Measurements from ENCODE around the gene SLC27A4.

SLC27A4 gene

DNA sequence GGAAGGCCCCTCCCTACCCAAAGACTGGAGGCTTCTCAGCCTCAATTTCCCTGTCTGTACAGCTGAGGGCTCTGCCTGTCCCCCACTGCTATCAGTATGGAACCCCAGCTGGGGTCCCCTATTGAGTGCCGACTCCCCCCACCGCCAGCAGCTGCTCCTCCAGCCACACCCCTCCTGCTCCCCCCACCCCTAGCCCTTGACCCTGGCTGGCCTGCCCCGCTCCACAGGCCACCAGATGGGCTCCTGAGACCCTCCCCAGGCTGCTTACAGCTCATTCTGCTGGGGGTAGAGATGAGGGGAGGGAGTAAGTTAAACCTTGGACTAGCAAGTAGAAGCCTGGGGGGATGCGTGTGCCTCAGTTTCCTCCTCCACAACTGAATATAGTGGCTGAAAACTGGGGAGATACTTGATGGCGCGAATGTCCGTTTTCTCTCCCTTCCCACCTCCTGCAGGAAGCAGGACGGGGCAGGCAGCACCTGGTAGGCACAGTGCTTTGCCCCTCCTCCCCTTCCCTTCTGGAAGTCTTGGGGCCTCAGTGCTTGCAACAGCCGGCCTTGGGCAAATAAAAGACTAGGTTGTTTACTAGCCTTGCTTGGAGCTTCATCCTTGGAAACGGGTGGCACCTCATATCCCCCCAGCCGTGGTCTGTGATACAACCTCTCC, 50.0 kb downstream of the SLC27A4 start:
- DNase-seq (ENCODE audit: low read depth in 1 of 2, low spot score in 1 of 2): no peak

DNA sequence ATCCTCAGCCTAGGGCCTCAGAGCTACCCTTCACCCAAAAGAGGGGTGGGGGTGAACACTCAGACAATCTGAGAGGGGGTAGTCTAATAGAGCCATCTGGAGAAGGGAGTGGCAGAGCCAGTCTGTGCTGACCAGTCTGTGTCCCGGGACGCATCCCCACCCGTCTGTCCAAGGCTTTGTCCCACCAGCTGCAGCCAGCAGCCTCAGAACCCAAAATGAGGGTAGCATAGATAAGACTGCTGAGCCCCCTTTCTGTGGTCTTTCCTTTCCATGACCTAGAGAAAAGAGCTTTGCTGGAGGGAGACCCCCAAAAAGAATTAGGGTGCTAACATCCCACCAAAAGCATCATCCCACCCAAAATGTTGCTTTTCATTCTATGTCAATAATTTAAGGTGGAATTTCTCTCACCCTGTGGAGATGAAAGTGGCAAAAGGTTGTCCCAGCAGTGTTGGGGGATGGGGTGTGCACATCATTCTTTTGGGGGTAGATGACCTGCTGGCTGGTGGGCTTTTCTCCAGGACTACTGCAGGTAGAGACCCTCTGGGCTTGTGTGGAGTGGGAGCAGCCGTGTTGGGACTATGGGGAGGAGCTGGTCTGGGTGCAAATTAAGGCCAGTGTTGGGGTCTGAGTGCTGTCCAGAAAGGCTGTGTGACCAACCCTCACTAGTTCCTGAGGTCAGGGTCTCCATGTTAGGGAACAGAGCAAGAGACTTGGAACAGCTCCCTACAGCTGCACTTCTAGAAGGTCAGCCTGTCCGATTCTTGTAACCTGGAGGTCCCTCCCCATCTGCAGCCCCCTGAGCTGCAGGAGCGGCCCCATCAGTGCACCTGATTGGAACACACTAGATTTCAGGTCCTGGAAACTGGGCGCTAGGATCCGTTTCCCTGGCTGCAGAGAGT, 50.7 kb downstream of the SLC27A4 start:
- no peak for DNase-seq (ENCODE audit: low read depth in 1 of 2, low spot score in 1 of 2)

DNA sequence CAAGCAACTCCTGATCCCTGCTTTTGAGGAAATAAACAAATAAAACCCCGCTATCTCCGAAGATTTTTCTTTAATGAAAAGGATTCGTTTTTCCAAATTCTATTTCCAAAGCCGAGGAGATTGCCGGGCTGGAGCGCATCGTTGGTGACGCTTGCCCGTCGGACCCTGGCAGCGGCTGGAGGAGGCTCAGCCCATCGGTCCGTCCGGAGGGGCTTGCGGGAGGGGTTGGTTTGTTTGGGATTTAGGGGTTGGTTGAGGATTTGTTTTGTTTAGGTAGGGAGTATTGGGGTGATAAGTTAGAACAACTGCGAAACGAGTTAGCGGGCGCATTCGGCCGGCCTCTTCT, 51.6 kb downstream of the SLC27A4 start:
- no peak for DNase-seq (ENCODE audit: low read depth in 1 of 2, low spot score in 1 of 2)

DNA sequence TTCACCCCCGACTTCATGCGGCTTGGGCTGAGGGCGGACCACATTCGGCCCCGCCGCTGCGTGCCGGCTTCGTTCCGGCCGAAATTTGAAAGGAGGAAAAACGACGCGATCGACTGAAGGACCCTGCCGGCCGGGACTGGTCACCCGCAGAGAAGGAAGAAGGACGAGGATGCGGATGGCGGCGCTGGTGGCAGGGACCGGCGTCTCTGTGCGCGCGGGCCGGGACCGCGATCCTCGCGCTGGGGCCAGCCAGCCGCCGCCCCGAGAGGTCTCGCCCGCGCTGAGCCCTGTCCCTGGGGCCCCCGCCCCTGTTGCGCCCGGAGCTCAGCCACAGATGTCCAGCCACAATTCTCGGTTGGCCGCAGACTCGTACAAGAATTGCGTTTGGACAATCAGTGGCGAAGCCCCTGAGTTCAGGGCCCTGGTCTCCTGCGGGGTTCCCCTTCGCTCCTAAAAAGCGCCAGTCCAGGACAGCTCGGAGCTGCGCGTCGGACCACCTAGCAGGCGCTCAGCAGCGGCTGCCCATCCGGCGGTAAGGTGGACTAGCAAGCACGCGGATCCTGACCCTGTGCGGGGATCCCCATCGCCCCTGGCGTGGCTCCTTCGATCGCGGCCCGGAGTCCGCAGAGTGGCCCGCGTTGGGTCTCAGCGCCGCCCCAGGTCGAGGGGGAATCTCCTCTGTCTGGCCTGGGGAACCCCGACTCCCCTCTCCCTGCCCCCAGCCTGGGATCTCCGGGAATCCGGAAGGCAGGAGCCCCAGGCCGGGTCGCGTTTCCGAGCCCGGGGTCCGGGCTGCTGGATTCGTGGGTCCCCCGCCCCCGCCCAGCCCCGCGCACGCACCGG, 52.2 kb downstream of the SLC27A4 start:
- no peak for DNase-seq (ENCODE audit: low read depth in 1 of 2, low spot score in 1 of 2)

DNA sequence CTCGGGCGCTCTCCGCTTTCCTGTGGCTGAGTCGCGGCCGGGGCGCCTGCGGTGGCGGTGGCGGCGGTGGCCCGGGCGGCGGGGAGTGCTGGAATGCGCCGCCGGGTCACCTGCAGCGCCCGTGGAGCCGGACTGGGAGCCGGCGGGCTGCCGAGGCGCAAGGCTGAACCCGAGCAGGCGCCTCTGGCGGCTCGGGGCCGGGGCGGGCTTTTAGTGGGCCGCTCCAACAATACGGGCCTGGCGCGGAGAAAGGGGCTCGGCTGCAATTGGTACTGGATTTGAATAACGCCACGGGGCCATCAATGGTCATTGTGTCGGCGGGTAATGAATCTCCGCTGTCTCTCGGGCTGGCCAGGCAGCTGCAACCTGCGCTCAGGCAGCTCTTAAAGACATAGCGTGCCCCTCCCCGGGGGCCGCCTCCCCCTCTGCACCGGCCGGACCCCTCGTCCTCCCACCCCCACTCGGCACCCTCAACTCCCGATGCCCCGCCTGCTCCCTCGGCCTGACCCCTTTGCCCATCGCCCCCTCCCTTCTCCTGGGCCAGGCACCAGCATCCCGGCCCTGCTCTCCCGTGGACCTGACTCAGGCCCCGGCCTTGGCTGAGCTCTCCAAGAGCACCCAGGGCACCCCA, 52.9 kb downstream of the SLC27A4 start:
- no peak for DNase-seq (ENCODE audit: low read depth in 1 of 2, low spot score in 1 of 2)

- no peak for DNase-seq (ENCODE audit: low read depth in 1 of 2, low spot score in 1 of 2)
Measured at GRCh38 chr9:128393970-128394369, 53.6 kb downstream of the SLC27A4 start.

DNA sequence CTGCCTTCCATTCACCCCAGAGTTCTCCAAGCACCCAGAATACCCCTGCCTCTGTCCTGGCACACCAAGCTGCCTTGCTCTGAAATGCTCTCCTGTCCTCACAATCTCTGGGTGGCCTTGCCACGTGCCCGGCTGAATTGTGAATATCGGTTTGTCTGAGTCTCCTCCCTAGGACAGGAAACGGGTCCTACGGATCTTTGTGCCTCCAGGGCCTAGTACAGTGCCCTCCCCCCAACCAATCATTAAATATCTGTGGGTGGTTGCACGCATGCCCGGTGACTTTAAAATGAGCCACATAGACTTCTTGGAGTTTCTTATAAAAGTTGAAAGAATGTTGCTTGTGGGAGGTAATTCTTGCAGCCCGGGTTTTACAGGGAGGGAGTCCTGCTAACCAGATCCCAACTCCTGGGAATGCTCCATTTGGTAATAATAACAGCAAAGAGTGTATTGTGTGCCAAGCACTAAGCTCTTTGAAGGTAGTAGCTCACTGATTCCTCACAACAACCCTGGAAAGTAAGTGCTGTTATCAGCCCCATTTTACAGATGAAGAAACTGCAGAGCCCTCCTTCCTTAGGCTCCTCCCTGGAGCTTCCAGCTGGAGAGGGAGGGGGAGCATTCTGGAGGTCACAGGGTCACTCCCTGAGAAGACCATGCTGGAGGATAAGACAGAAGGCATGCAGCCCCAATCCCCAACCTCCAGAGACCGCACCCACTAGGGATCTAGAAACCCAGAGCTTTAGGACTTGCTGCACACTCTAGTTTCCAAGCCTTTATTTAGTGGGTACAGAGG, 54.2 kb downstream of the SLC27A4 start:
- no peak for DNase-seq (ENCODE audit: low read depth in 1 of 2, low spot score in 1 of 2)

DNA sequence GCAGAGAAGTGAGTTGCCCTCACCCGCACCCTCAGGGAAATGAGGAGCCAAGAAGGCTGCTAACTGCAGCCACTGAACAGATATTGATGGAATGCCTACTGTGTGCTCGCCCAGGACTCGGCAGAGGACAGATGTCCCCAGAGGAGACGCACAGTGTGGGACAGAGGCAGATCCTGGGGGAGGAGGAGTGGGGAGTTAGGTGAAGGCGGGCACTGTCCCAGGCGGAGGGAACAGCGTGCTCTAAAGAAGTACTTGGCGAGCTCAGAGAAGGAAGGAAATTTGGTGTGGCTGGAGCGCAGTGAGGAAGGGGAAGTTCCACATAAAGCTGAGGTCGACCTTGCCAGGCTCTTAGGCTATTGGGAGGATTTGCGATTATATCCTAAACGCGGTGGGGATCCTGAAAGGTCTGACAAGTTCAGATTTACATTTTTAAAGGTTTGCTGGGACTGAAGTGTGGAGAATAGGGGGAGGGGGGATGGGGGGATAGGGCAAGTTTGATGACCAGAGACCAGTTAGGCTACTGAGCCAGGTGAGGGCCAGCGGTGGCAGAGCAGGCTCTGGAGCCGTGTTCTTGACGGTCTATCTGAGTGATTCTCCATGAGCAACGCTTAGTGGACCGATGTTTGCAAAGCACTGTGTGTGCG, 56.8 kb downstream of the SLC27A4 start:
- DNase-seq (ENCODE audit: low read depth in 1 of 2, low spot score in 1 of 2): no peak

DNA sequence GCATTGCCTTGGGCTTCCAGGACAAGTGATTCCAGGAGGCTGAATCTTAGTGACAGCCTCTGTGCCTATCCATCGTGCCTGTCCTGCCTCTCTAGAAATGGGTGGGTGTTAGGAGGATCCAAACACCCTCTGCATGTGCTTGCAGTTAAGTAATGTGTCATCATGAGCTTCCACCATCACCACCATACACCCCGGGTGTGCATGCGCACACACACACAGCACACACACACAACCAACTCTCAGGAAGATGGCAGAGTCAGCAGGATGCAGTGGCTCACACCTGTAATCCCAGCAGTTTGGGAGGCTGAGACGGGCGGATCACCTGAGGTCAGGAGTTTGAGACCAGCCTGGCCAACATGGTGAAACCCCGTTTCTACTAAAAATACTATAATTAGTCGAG, 57.5 kb downstream of the SLC27A4 start:
- DNase-seq (ENCODE audit: low read depth in 1 of 2, low spot score in 1 of 2): no peak

DNA sequence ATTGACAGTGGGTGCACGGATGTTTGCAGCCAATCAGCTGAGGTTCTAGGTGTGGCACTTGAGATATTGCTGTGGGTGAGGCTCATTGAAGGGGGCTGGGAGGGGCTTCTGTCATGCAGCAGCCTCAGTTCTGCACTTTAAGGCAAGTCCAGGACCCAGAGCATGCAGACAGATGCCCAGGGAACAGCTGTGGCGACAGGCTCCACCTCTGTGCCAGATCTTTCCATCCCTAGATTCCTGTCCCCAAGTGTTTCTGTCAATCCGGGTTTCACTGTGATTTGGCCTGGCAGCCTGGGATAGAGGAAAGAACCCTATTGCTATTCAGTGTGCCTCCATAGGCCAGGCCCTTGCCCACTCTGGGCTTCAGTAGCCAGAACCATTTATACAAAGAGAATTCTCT, 59.5 kb downstream of the SLC27A4 start:
- DNase-seq (ENCODE audit: low read depth in 1 of 2, low spot score in 1 of 2): no peak

DNA sequence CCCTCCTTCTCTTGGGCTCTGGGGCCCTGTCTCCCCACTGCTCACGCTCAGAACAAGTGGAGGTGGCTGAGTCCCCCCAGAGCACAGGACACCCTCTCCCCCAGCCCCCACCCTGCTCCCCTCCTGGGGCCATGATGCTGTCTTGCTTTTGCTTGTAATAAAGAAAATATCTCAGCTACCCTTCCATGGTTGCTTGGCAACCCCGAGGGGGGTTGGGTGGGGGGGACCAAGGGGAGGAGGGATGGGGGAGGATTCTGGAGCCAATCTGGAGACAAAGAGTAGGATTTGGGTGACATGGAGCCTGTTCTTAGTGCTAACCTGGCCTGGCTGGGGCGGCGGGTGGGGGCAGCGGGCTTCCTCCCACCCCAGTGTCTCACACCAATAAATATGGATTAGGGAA, 64.2 kb downstream of the SLC27A4 start:
- no peak for DNase-seq (ENCODE audit: low read depth in 1 of 2, low spot score in 1 of 2)

DNA sequence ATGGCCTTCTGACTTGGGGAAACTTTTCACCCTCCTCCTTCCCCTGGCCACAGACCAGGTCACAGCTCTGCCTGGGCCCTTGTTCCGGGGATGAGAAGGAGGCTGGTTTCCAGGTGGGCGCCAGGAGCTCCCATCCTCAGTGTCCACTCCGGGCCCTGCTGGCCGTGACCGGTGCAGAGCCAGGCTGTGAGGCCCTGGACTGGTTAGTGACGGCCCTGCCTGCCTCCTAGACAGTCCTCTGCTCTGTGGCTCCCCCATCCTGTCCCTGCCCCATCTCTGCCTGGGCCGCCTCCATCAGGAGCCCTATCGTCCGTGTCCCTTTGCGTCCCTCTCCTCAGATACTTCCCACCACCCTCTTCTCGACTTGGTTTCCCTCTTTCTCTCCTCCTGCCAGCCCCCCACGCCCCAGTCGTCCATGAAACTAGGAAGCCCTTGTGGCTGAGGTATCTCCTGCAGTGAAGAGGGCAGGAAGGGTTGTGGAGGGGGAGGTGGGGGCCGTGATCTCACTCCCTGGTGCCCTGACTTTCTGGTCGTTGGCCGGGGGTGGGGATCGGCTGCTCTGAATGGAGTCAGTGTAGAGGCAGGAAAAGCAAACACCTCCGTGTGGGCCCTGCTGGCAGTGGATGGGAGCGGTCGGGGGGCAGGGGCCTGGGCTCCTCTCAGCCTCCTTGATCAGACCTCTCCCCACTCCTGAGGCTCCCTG, 64.9 kb downstream of the SLC27A4 start:
- DNase-seq (ENCODE audit: low read depth in 1 of 2, low spot score in 1 of 2): no peak

DNA sequence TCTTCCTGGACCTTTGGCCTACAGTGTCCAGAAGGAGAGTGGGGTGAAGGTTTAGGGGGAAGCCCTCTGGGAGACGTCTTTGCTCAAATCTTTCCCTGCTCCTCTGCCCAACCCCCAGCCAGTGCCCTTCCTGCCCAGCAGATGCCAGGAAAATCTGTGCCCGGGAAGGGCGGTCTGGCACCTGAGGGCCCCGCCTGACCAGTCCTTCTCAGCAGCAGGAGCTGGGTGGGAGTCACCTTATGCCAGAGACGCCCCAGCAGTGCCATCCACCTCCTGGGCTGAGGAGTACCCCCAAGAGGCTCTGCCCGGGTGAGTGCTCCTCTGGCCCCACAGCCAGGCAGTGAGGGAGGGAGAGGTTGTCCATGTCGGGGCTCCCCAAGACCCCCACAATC, 65.4 kb downstream of the SLC27A4 start:
- DNase-seq (ENCODE audit: low read depth in 1 of 2, low spot score in 1 of 2): no peak

DNA sequence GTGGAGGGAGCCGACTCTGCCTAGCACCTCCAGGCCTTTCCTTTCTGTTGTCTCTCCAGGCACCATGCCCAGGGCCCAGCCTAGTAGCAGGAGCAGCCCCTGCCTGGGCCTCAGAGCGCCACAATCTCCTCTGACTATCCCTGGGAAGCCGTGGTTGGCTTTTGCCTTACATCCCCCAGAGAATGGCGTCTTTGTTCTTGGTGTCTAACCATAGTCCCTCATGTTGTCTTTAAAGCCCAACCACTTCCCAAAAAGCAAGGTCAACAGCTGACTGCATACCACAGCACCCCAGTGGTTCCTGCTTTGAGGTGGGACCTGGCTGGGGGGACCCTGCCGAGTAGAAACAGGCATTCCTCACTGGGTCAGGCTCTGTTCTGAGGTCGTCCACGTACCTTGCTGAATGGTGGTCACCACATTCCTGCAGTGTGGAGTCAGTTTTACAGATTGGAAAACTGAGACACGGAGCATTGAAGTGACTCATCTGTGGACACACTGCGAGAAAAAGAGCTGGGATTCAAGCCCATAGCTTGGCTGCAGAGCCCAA, 66.6 kb downstream of the SLC27A4 start:
- DNase-seq (ENCODE audit: low read depth in 1 of 2, low spot score in 1 of 2): no peak

DNA sequence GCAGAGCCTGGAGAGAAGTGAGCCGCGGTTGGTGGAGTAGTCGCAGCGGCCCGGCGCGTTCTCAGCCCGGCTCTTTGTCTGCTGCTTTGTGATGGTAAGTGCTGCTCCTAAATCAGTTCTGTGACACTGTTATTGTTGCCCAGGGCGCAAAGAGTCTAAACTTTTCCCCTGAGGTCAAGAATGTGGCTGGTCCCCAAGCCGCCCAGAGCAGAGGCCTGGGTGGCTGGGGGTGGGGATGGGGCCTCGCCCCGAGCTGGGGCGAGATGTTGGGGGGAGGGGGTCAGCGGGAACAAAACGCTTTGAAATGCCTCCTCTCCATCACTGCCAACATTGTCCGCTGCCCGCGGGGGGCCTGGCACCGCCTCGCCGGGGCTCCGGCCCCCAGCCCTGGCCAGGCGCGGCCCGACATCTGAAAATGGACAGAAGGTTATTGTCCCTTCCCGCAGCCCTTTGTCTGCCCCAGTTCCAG, 68.7 kb downstream of the SLC27A4 start:
- no peak for DNase-seq (ENCODE audit: low read depth in 1 of 2, low spot score in 1 of 2)

DNA sequence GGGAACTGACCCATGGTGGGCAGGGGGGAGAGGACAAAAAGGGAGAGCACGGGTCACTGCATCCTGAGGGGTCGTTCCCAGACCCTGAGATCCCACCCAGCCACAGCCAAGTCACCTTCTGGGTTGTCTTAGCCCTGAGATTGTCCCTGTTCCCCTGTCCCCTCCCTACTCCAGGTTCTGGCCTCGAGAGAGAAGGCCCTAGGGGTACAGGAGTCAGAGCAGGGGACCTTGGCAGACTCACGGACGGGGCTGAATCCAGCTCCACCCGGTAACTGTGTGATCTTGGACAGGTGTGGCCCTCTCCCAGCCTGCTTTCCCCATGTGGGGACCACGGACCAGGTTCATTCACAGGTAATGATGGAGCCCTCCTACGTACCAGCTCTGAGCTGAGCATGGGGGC, 69.1 kb downstream of the SLC27A4 start:
- DNase-seq (ENCODE audit: low read depth in 1 of 2, low spot score in 1 of 2): no peak

- no peak for DNase-seq (ENCODE audit: low read depth in 1 of 2, low spot score in 1 of 2)
Measured at GRCh38 chr9:128409978-128410377, 69.7 kb downstream of the SLC27A4 start.

All from stimulated activated CD4-positive, alpha-beta T cell treated with anti-CD3 and anti-CD28 coated beads, Interleukin-15, amount 100 ng/mL, for 1 hour (primary cell).